Calu3 (cell line): ENCODE results near the gene LHFPL3. TPM values are rescaled to one million over a fixed set of nuclear protein-coding genes. Genes with fewer than 3 reads are reported as not detected.

Experiments
- BruUV-seq: library from RNA; stranded (reverse); fragments of 400-500 nt; replicated peaks from 2 replicates; lab custom pipeline; 2021; lab: Mats Ljungman, UMichigan
- CTCF ChIA-PET: fragments of 300-600 bp; sonication (Branson Sonifier 250); formaldehyde crosslinking; loops from one replicate; lab custom pipeline; 2022; ENCODE audit warnings: antibody characterized with exemption; lab: Charles Lee
- DNase-seq: peaks from one replicate; pipeline ENCODE4 v3.0.0; 2022
- H3K27ac Mint-ChIP-seq: one replicate; pipeline ENCODE4 v1.8.0; 2022; ENCODE audit warnings: mixed read lengths; ENCODE audit not compliant: unreplicated experiment
- H3K27me3 Mint-ChIP-seq: one replicate; pipeline ENCODE4 v1.8.0; 2022; ENCODE audit warnings: mixed read lengths; ENCODE audit not compliant: unreplicated experiment
- H3K36me3 Mint-ChIP-seq: one replicate; pipeline ENCODE4 v1.8.0; 2022; ENCODE audit warnings: mild to moderate bottlenecking, moderate library complexity, mixed read lengths; ENCODE audit not compliant: insufficient read depth, unreplicated experiment
- H3K4me1 Mint-ChIP-seq: one replicate; pipeline ENCODE4 v1.8.0; 2022; ENCODE audit warnings: mild to moderate bottlenecking, low read depth, mixed read lengths; ENCODE audit not compliant: unreplicated experiment
- H3K4me3 Mint-ChIP-seq: one replicate; pipeline ENCODE4 v1.8.0; 2022; ENCODE audit warnings: mild to moderate bottlenecking, low read depth, moderate library complexity, mixed read lengths; ENCODE audit not compliant: unreplicated experiment
- H3K9me3 Mint-ChIP-seq: one replicate; pipeline ENCODE4 v1.8.0; 2022; ENCODE audit warnings: low read depth, mixed read lengths; ENCODE audit not compliant: unreplicated experiment
- intact Hi-C: fragments of 100-400 bp; cut with micrococcal nuclease; formaldehyde crosslinking; loops from one replicate; pipeline ENCODE4 v1.10.0; 2022; ENCODE audit not compliant: unreplicated experiment
- total RNA-seq: library from RNA; stranded (reverse); gene quantifications from 2 replicates; pipeline ENCODE4 v1.2.3, GENCODE V29; 2022
- TF ChIP-seq, protein P1 (sequence below): fragments of 200-600 bp; IDR thresholded peaks from one replicate; pipeline ENCODE4 v1.8.0; 2022; ENCODE audit warnings: antibody characterized with exemption; ENCODE audit not compliant: unreplicated experiment

The LHFPL3 gene
- total RNA-seq, 1 experiment from 2014 or later, result not detected

GRCh38 chr7:104909096-104909495 lies 580.7 kb downstream of the LHFPL3 start:
- H3K4me3 Mint-ChIP-seq, result no peak overlapping the region
- no peak for DNase-seq
- H3K9me3 Mint-ChIP-seq, result no peaks in the 10 kb centered on the region
- H3K4me1 Mint-ChIP-seq, result no peaks in the 10 kb centered on the region
- H3K27ac Mint-ChIP-seq, result no peak overlapping the region
- TF ChIP-seq, protein P1, sequence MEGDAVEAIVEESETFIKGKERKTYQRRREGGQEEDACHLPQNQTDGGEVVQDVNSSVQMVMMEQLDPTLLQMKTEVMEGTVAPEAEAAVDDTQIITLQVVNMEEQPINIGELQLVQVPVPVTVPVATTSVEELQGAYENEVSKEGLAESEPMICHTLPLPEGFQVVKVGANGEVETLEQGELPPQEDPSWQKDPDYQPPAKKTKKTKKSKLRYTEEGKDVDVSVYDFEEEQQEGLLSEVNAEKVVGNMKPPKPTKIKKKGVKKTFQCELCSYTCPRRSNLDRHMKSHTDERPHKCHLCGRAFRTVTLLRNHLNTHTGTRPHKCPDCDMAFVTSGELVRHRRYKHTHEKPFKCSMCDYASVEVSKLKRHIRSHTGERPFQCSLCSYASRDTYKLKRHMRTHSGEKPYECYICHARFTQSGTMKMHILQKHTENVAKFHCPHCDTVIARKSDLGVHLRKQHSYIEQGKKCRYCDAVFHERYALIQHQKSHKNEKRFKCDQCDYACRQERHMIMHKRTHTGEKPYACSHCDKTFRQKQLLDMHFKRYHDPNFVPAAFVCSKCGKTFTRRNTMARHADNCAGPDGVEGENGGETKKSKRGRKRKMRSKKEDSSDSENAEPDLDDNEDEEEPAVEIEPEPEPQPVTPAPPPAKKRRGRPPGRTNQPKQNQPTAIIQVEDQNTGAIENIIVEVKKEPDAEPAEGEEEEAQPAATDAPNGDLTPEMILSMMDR, result no peak
- no TSS peak for BruUV-seq
- no peaks in the 10 kb centered on the region for H3K27me3 Mint-ChIP-seq
- intact Hi-C loops, result no loop called here
- CTCF ChIA-PET, result no interaction called here
- no peaks in the 10 kb centered on the region for H3K36me3 Mint-ChIP-seq

DNA sequence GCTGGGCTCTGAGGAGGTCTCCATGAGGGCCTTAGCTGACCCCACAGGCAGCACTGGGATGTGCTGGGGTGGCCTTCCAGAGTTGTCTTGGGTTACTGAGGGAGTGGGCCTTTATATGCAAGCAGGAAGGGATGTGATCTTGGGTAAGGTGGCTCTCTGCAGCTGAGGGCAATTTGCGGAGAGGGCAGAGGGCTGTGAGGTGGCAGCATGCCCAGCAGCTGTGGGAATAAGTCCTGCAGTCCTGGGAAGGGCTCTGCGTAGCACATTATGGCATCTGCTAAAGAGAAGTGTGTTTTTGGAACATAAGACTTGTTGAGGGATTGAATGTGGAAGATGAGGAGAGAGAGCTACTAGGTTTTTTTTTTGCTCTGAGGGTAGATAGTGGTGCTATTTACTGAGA lies 586.0 kb downstream of the LHFPL3 start:
- H3K36me3 Mint-ChIP-seq, result no peaks in the 10 kb centered on the region
- CTCF ChIA-PET, result no interaction called here
- H3K4me1 Mint-ChIP-seq, result no peaks in the 10 kb centered on the region
- no peak overlapping the region for H3K4me3 Mint-ChIP-seq
- TF ChIP-seq, protein P1, result no peak
- no TSS peak for BruUV-seq
- no peak overlapping the region for H3K27ac Mint-ChIP-seq
- no peak for DNase-seq
- intact Hi-C loops, result loop anchor here (10.0 kb wide), 1 partner anchor 260 kb away; no protein-coding TSS in a partner anchor
- peaks cover 14% of the 10 kb centered on the region for H3K27me3 Mint-ChIP-seq
- H3K9me3 Mint-ChIP-seq, result no peaks in the 10 kb centered on the region

GRCh38 chr7:104921596-104921995 lies 593.2 kb downstream of the LHFPL3 start:
- no peaks in the 10 kb centered on the region for H3K36me3 Mint-ChIP-seq
- no peak overlapping the region for H3K27ac Mint-ChIP-seq
- intact Hi-C loops, result loop anchor here (5.0 to 10.0 kb wide), 3 partner anchors 93 to 666 kb away; partner anchors contain the start of gene KMT2E
- peaks cover 10% of the 10 kb centered on the region for H3K4me1 Mint-ChIP-seq
- no peaks in the 10 kb centered on the region for H3K27me3 Mint-ChIP-seq
- BruUV-seq, result no TSS peak
- TF ChIP-seq, protein P1, result no peak
- no peak for DNase-seq
- CTCF ChIA-PET, result no interaction called here
- H3K9me3 Mint-ChIP-seq, result no peaks in the 10 kb centered on the region
- H3K4me3 Mint-ChIP-seq, result no peak overlapping the region

DNA sequence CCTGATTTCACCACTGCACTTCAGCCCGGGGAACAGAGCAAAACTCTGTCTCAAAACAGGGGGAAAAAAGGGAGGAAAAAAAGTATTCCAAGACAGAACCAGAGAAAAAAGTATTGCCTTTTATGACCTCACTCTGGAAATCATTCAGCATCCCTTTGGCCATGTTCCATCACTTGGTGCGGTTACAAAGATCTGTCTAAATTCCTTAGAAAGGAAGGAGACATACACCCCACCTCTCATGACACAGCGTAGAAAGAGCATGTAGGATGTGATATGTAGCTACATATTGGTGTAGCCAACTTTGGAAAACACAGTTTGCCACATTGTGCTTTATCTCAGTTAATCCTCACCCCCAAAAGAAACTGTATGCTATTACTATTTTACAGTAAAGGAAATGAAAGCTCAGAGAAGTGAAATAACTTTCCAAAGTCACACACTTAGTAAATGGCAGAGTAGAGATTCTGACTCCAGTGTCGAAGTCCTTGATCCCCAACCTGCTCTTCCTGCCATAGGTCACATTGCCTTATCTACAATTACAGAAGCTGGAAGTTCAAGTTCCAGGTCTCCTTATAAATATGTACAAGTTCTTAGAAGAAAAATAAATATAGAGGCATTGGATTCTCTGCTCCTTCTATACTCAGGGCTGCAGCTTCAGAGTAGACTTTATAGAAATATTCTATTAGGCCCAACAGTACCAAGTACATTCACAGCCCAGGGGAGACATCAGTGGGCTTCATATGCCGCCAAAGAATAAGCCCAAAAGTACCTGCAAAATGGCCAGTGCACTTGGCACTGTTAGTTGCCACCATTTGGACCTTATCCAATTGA lies 594.0 kb downstream of the LHFPL3 start:
- TF ChIP-seq, protein P1, result no peak
- Mint-ChIP-seq H3K9me3 (no peaks in the 10 kb centered on the region), H3K36me3 (no peaks in the 10 kb centered on the region), H3K4me3 (no peak overlapping the region), H3K27me3 (no peaks in the 10 kb centered on the region), H3K4me1 (peaks cover 18% of the 10 kb centered on the region), H3K27ac (no peak overlapping the region)
- intact Hi-C loops, result loop anchor here (1.0 to 10.0 kb wide), 4 partner anchors 61 to 665 kb away; partner anchors contain the start of gene KMT2E
- no TSS peak for BruUV-seq
- DNase-seq, result no peak
- CTCF ChIA-PET, result no interaction called here
